HG02870 (cell line): Measurements from ENCODE around the gene BPHL.
"Not testable (repeated sequence)": the region's sequence is repeated elsewhere in the genome, so short reads cannot be mapped to it uniquely, and the experiment has no call there.

ENCODE experiments used
- ATAC-seq: cut with Tn5 transposase; IDR thresholded peaks from one replicate; pipeline ENCODE4 v1.9.1; 2021; ENCODE audit warnings: mild to moderate bottlenecking, moderate library complexity; ENCODE audit not compliant: unreplicated experiment

Gene BPHL

GRCh38 chr6:3118353-3119039 is at the start of gene BPHL:
Gene BPHL (plus strand): TSS chr6:3118711. CDS start chr6:3118741, 30 bp downstream.
- ATAC-seq, result peak; percentile 85

- no peak for ATAC-seq
These were observed 46.9 kb upstream of the BPHL start for GRCh38 chr6:3071568-3071967.

- no peak for ATAC-seq
These were observed 45.7 kb upstream of the BPHL start for GRCh38 chr6:3072798-3073197.

- no peak for ATAC-seq
These were observed 45.1 kb upstream of the BPHL start for GRCh38 chr6:3073382-3073781.

GRCh38 chr6:3075772-3076113 is 42.8 kb upstream of the BPHL start:
- no peak for ATAC-seq

- ATAC-seq, result no peak
These were observed 42.2 kb upstream of the BPHL start for GRCh38 chr6:3076320-3076719.

GRCh38 chr6:3077430-3077829 is 41.1 kb upstream of the BPHL start:
- no peak for ATAC-seq

- ATAC-seq, result not testable (repeated sequence)
These were observed 39.6 kb upstream of the BPHL start for GRCh38 chr6:3078952-3079351.

- ATAC-seq, result no peak
These were observed 38.8 kb upstream of the BPHL start for GRCh38 chr6:3079682-3080081.

GRCh38 chr6:3081960-3082359 is 36.6 kb upstream of the BPHL start:
- ATAC-seq, result no peak

GRCh38 chr6:3085074-3085473 is 33.4 kb upstream of the BPHL start:
- ATAC-seq, result no peak

GRCh38 chr6:3086282-3086946 is 32.1 kb upstream of the BPHL start:
- no peak for ATAC-seq

- no peak for ATAC-seq
These were observed 30.1 kb upstream of the BPHL start for GRCh38 chr6:3088446-3088845.

- ATAC-seq, result no peak
These were observed 29.5 kb upstream of the BPHL start for GRCh38 chr6:3088968-3089367.

GRCh38 chr6:3090013-3090412 is 28.5 kb upstream of the BPHL start:
- ATAC-seq, result no peak

GRCh38 chr6:3094815-3095214 is 23.7 kb upstream of the BPHL start:
- ATAC-seq, result no peak

- no peak for ATAC-seq
These were observed 15.6 kb upstream of the BPHL start for GRCh38 chr6:3102875-3103274.

GRCh38 chr6:3108746-3109414 is 9.6 kb upstream of the BPHL start:
- no peak for ATAC-seq

- ATAC-seq, result no peak
These were observed 8.8 kb upstream of the BPHL start for GRCh38 chr6:3109761-3110160.

- no peak for ATAC-seq
These were observed 4.1 kb upstream of the BPHL start for GRCh38 chr6:3114377-3114776.

GRCh38 chr6:3117912-3118352 is 579 bp upstream of the BPHL start:
- ATAC-seq, result no peak

- ATAC-seq, result peak; percentile 29
These were observed 671 bp downstream of the BPHL start for GRCh38 chr6:3119040-3119723.
